HG03342 (cell line): ENCODE data around the gene WDR45.

ENCODE experiments used
- ATAC-seq: cut with Tn5 transposase; IDR thresholded peaks from one replicate; pipeline ENCODE4 v1.9.1; 2021; ENCODE audit warnings: mild to moderate bottlenecking, moderate library complexity; ENCODE audit not compliant: unreplicated experiment

The WDR45 gene

DNA sequence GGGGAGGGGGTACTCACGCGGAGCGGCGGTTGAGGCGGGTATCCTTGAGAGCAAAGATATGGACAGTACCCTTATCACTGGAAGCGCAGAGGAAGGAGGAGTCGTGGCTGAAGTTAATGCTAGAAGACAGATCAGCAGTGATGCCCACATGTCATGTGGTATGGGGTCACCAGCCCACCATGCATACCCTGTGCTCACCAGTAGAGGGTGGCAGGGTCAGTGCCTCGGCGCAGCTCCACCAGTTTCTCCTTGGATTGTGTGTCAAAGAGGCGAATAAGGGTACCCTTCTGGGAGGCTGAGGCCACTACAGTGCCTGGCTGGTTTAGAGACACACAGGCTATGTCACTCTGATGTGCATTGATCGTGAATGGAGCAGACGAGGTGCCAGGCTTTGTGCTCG is 4.3 kb downstream of the WDR45 start:
- no peak for ATAC-seq

- peak; percentile 92 for ATAC-seq
Measured at GRCh38 chrX:49073601-49074575, 5.8 kb downstream of the WDR45 start, which contains the start of gene PRAF2. Gene PRAF2 (minus strand): TSS chrX:49074002. CDS start chrX:49073987, 15 bp downstream.

DNA sequence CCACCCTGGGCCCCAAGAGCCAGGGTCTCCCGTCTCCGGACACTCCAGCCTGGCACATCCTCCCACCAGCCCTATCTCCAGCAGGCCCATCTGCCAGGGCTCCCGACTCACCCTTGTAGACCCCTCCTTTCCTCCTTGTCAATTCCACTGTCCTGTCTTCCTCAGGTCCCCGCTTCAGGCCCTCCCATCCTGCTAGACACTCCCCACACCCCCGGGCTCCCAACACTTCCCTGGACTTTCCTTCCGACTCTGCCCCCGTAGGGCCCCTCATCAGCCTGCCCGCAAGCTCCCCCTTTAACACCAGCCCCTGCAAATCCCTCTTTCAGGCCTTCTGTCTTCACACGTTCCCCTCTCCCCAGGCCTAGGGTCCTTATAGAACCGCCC is 7.0 kb downstream of the WDR45 start:
- no peak for ATAC-seq

DNA sequence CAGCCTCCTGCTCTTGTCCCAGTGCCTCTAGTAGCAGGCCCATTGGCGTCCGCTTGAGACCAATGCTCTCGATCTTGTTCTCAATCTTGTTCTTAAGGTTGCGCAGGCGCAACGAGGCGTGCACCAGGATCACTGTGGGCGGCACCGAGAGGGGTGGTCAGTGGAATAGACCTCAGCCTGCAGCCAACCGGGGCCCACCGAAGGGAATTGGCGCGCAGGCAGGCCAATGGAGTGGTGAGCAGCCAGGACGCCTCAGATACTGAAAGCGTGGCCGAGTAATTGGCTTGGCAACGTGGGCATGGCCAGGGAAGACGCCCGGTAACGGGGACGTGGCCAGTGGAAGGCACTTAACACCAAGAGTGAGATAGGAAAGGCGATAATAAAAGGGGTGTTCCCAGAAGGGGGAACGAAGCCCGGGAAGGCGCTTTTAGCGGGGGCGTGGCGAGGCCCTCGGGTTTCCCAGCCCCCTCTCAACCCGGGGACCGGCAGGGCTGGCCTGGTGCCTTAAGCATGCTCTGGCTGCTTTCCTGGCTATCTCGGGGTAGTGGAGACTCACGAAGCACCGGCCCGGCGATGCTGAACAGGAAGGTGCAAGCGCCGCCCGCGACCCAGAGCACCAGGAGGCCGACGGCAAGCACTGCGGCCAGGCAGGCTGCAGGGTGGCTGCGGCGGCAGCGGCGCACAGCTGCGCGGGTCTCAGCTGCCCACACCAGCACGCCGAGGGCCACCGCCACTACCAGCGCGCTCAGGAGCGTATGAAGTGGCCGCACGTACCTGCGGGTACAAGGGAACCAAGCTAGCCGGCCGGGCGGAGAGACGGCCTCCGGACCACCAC is 7.6 kb downstream of the WDR45 start:
- ATAC-seq: no peak

DNA sequence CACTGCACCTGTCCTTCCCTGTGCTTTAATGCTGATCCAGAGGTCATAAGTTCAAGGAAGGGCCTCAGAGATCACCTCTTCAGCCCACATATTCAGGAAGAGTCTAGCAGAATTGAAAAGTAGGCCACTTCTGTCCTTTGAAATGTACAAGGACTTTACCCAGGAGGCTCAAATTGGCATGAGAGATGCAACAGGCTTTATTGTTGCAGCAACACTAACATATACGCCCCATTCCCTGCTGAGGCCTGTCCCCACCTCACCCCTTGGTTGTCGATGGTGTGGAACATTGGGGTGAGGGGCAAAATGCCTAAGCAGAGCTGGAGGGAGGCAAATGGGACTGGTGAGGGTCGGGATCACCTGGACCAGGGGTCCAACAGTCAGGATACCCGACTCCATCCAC is 8.7 kb downstream of the WDR45 start:
- ATAC-seq: no peak

DNA sequence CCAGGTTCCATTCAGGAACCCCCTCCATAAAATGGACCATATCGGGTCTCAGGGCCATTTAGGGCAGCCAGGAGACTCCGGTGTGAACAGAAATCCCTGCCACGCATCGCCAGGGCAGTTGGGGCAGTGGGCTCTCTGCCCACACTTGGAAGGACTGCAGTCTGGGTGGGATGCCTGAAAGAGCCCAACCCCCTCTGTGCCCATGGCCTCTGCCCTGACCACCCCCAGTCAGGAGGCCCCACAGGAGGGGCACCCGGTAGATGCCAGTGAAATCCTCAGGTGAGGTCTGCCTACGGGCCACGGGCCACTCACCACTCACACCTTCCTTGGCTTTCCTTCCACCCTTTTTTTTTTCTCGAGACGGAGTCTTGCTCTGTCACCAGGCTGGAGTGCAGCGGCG is 10.6 kb downstream of the WDR45 start:
- no peak for ATAC-seq

GRCh38 chrX:49067285-49068120 is 12.2 kb downstream of the WDR45 start:
- no peak for ATAC-seq

GRCh38 chrX:49066690-49067089 is 13.0 kb downstream of the WDR45 start:
- ATAC-seq: no peak

DNA sequence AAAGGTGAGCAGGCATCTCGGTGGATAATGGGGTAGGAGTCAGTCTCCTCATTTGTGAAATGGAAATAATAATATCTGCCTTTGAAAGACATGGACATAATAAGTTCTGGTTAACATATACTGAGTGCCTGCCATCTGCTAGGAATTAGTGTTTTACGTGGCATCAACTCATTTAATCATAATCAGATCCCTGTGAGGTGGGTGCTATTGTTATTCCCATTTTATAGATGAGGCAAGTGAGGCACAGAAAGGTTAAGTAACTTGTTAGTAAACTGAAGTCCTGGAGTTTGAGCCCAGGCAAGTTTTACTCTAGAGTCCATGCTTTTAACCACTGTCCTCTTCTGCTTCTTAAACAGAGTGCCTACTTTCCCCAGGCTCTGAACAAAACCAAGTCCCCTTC is 13.4 kb downstream of the WDR45 start:
- no peak for ATAC-seq

DNA sequence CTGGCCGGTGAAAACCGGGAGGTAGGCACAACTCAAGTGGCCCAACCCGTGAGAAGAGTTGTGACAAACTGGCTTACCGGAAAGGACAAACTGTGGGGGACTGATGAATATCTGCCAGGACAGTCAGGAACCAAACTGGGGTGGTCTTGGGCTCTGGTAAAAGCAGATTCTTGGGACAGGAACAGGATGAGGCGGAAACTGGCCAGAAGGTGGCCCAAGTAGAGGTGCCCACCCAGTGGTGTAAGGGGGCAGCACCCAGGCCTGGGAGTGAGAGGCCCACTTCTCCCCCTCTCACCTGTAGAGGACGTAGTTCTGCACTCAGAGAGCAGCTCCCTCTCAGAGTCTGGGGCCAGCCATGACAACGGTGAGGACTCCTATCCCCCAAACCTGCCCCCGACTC is 15.0 kb downstream of the WDR45 start:
- ATAC-seq: no peak

GRCh38 chrX:49064303-49064702 is 15.4 kb downstream of the WDR45 start:
- no peak for ATAC-seq

DNA sequence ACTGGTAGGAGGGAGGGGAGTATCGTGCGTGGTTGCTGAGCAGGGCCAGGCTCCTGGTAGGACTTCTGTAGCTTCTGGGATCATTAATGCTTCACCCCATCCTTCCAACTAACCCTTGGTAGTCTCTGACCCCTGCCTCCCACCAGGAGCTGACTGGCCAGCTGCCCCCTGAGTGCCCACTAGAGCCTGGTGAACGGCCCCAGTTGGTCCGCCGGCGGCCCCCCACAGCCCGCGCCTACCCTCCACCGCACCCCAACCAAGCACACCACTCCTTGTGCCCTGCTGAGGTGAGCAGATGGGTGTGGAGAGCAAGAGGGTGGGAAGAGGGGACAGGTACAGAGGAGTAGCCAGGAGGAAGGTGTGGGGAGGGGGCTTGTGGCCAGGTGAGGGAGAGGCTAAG is 16.0 kb downstream of the WDR45 start:
- ATAC-seq: no peak

DNA sequence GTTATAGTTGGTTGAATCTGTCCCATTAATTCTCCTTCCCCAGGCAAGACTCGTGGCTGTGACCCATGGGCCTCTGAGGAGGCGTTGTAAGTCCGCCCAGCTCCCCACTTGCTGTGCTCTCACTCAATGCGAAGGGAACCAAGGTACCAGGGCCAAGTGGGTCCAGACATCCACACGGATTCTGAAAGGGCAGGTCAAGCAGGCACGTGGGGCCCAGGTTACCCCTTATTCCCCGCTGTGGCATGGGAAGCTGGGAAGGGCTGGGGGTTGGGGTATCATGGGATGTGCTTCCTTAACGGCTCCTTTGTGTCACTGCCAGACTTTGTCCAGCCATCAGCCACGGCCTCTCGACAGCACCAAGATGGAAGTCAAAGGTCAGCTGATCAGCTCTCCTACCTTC is 17.8 kb downstream of the WDR45 start:
- no peak for ATAC-seq

DNA sequence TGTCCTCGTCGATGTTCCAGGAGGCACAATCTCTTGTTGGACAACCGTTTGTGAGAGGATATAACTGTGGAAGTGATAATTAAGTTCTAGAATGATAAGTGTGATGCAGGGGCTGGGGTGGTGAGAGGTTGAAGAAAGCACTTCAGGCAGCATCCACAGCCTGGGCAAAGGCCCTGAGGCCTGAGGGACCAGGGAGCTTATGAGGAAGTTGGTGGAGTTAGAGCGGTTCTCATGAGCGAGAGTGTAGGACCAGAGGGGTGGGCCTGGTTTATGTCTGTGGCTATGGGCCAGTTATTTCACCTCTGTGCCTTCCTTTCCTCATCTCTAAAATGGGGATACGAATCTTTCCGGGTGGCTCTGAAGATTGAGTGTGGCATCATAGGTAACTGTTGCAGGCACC is 18.2 kb downstream of the WDR45 start:
- no peak for ATAC-seq

GRCh38 chrX:49060914-49061313 is 18.8 kb downstream of the WDR45 start:
- no peak for ATAC-seq

DNA sequence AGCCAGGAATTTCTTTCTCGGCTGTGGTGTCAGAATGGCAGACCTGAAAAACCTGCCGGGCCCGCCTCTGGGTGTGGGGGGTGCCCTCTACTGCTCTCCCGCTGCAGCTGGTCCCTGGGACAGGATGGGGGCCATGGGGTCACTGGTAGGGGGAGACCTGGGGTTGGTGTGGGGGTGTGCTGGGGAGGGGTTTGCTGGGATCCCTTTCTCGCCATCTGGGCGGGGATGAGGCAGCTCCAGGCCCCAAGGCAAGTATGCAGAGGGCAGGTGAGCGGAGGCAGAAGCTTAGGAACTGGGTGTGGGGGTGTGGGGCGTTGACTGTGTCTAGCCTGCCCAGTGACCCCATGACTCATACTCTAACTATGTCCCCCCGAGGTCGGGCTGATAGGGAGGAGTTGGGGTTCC is 20.0 kb downstream of the WDR45 start:
- no peak for ATAC-seq

GRCh38 chrX:49059201-49059600 is 20.5 kb downstream of the WDR45 start:
- ATAC-seq: no peak

DNA sequence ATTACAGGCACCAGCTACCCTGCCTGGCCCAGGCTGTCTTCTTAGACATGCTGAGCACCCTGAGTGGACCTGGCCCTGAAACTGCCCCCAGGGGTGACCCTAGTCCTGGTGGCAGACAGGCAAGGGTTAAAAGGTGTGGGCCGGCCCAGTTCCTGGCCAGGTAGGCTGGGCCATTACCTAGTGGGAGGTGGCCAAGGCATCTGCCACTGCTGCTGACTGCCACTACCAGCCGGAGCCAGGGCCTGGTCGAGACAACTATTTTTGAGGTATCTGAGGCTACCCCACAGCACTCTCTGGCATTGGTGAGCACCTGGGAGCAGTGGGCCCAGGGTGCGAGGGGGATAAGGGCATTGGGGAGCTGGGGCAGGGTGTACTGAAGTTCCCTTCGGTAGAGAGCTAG is 20.9 kb downstream of the WDR45 start, which contains the start of gene CCDC120:
CCDC120 (plus strand) TSS at position 206 of the 400 bp plus-strand sequence. CDS start 3,043 bp downstream, outside the sequence.
- no peak for ATAC-seq

DNA sequence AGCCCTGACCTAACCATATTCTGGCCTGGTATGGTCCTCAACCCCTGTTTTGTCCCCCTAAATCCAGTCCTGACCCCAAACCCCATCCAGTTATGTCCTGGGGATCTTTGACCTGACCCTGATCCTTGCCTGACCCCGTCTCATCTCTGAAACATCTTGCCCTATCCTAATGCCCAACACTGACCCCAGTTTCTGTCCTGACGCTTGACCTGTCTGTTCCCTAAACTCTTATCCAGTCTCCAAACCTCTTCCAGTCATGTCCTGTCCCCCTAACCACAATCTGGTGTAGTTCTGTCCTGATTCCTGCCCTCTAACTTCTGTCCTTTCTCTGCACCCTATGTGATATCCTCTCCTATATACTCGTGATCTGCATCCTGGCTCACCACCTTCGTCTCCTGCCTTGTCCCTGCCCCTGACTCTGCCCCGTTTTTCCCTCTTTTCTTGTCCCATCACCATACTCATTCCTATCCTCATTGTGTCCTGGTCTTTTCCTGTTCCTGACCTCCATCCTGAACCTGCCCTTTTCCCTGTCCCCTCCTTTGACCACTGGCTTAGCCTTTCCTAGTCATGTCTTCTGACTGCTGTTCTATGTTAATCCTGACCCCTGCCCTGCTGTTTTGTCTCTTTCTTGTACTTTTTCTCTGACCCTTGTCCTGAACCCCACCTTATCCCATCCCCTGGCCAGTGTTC is 25.5 kb downstream of the WDR45 start:
- no peak for ATAC-seq
